Muscle layer of duodenum (tissue), 2 donors: Measurements from ENCODE around the gene CYB561A3.
A peak's percentile ranks its signal among the peaks of the same experiment; 100 is the strongest.

Experiments
- H3K27ac ChIP-seq: one replicate; pipeline ENCODE4 v1.7.0; 2013; ENCODE audit warnings: mild to moderate bottlenecking, low read length
- H3K27me3 ChIP-seq: one replicate; pipeline ENCODE4 v1.7.0; 2013; ENCODE audit warnings: low read depth, mild to moderate bottlenecking, control low read depth, low read length
- H3K36me3 ChIP-seq, 2 donors: one replicate each; pipeline ENCODE4 v1.7.0; 2013; ENCODE audit warnings: low read length in 2 of 2, control low read depth in 1 of 2, mild to moderate bottlenecking in 1 of 2; ENCODE audit not compliant: insufficient read depth in 2 of 2, control insufficient read depth in 1 of 2
- H3K4me1 ChIP-seq, 2 donors: one replicate each; pipeline ENCODE4 v1.7.0; 2013; ENCODE audit warnings: low read length in 2 of 2, mild to moderate bottlenecking in 2 of 2, control low read depth in 1 of 2, moderate library complexity in 1 of 2; ENCODE audit not compliant: insufficient read depth in 2 of 2, control insufficient read depth in 1 of 2
- H3K4me3 ChIP-seq, 2 donors: one replicate each; pipeline ENCODE4 v1.7.0; 2013; ENCODE audit warnings: low read length in 2 of 2, low read depth in 1 of 2, mild to moderate bottlenecking in 1 of 2
- H3K9me3 ChIP-seq, 2 donors: one replicate each; pipeline ENCODE4 v1.7.0; 2013; ENCODE audit warnings: low read length in 2 of 2, control low read depth in 1 of 2, mild to moderate bottlenecking in 1 of 2; ENCODE audit not compliant: control insufficient read depth in 1 of 2
- donor health status: healthy.

Gene CYB561A3

DNA sequence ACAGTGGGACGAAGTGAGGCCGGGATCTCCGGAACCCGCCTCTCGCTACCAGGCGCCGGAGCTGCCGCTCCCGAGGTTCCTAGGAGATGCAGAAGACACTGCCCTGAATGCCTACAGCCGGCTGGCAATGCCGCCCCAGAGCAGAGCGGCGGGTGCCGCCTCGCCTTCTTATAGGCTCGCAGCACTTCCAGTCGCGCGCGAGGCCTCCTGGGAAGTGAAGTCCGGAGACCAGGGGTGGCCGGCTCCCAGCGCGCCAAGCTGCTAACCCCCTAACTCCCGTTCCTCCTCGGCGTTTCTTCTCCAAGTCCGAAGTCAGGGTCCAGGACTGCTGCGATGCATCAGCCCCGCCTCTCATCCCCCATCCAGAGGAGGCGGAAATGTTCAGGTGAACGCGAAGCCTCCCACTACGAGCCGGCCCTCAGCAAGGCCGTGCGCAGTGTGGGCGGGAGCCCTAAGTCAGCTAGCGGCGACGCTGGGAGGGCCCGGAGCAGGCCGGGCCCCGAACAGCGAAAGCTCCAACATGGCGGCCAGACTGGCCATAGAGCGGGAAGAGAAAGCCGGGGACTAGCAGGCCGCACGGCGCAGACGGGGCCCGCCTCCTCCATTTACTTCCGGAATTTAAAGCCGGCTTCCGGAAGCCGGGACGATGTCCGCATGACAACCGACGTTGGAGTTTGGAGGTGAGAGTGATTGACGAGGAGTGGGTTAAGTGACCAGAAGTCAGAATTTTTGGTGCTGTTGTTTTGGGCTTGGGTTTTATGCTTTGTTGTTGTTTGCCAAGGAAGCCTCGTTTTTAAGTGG is at the start of gene CYB561A3, which contains the start of gene TMEM138:
Gene CYB561A3, minus strand, starts transcription at position 142 of the 801 bp plus-strand sequence. CDS start 5,169 bp downstream, outside the sequence.
Gene TMEM138, plus strand, starts transcription at position 634 of the 801 bp plus-strand sequence. CDS start 2,017 bp downstream, outside the sequence.
- H3K4me3 ChIP-seq = peak within 1 kb of the TSS; percentile 78 to 84
- peak within 1 kb of the TSS; percentile 96 for H3K27ac ChIP-seq
- H3K27me3 ChIP-seq = no peaks in the 10 kb centered on the region
- H3K9me3 ChIP-seq = no peaks in the 10 kb centered on the region
- H3K4me1 ChIP-seq = peaks cover 0 to 22% of the 10 kb centered on the region in 2 donors
- H3K36me3 ChIP-seq = peaks cover 21 to 34% of the 10 kb centered on the region in 2 donors

DNA sequence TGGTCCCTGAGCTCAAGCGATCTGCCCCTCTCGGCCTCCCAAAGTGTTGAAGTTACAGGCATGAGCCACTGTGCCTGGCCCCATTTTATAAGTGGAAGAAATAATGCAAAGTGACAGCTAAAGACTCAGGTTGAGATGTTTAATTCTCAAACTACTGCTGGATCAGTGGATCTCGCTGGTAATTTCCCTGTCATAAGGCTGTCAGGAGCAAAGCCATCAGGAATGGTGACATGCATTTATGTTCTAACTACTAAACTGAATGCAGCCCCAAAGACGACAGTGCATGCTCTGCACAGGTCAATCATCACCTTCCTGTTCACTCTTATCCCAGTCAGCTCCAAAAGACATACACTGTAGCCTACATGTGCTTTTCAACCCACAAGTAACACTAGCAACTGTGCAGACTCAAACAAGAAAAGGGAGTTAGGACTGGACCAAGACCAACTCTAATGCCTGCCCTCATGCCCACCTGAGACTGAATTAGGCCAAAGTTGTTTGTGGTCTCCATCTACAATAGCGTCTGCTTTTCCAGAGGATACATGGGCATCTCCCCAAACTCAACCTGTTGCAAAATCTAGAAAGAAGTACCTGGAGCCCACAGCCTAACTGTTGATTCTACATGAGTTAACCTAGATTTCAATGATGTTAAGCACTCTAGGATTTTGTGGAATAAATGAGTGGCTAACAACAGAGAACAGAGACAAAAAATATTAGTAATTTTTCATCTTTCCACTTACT is 45.5 kb upstream of the CYB561A3 start:
- H3K27ac ChIP-seq = no peak overlapping the region
- H3K9me3 ChIP-seq = no peaks in the 10 kb centered on the region
- no peak overlapping the region for H3K4me3 ChIP-seq
- no peaks in the 10 kb centered on the region for H3K4me1 ChIP-seq
- peaks cover 75 to 90% of the 10 kb centered on the region in 2 donors for H3K36me3 ChIP-seq
- no peaks in the 10 kb centered on the region for H3K27me3 ChIP-seq

- Histone ChIP-seq H3K4me1 (no peaks in the 10 kb centered on the region), H3K27me3 (no peaks in the 10 kb centered on the region), H3K9me3 (no peaks in the 10 kb centered on the region), H3K4me3 (no peak overlapping the region), H3K27ac (no peak overlapping the region), H3K36me3 (peaks cover 64 to 86% of the 10 kb centered on the region in 2 donors)
These were observed 44.4 kb upstream of the CYB561A3 start for GRCh38 chr11:61406067-61406466.

DNA sequence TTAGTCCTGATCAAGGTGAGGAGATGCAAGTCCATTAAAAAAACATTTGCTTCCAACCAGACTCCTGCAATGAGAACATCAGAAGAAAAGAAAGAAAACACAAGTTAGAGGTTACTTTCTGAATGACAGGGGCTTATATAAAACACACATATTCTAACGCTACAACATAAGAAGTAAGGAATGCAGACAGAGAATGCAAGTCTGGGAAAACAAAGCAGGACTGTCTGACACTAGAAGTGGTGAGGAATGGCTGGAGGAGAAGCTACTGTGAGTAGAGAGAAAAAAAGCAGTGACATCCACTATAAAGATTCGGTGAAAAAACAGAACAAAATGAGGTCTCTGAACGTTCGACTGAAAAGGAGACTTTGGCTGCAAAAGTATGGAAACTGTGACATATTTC is 43.0 kb upstream of the CYB561A3 start:
- no peak overlapping the region for H3K27ac ChIP-seq

DNA sequence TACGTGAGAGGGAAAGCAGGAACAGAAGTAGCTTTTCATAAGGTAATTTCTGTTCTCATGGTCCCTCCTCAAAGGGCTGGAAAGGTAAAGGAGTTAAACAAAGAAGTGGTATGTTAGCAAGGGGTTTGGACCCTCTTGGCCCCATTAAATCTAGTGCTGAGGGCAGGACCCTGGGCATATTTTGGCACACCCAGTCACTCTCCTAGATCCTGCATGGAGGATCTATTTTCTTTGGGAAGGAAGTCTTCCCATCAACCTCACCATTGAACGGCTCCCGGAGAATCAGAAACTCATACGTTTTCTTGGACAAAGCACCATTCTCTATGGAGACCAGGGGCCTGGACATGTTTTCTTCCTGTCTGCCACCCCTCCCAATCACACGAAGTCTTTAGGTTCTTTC is 42.4 kb upstream of the CYB561A3 start:
- no peak overlapping the region for H3K27ac ChIP-seq
- H3K36me3 ChIP-seq = peaks cover 58 to 73% of the 10 kb centered on the region in 2 donors

More for the DNA sequence above, 43.0 kb upstream of the CYB561A3 start:
- Histone ChIP-seq H3K27me3 (no peaks in the 10 kb centered on the region), H3K4me1 (no peaks in the 10 kb centered on the region), H3K36me3 (peaks cover 58 to 77% of the 10 kb centered on the region in 2 donors), H3K9me3 (no peaks in the 10 kb centered on the region), H3K4me3 (no peak overlapping the region)

DNA sequence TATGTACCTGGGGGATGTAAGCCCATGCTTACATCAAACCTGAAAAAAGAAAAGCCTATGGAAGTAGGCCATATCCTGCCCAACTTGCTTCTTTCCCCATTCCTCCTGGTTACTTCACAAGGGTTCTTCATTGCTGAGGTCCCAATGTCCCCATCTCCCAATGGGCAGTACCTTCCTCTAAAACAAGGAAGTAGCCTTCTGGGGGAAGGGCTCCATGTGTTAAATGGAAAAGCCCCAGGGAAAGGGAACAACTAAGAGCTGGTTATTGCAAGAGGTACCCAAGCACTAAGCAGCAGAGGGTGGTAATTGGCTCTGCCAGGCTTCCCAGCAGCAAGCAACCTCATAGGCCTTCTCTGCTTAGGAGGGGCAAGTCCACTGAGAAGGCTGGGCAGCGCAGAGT is 42.0 kb upstream of the CYB561A3 start:
- Histone ChIP-seq H3K4me1 (no peaks in the 10 kb centered on the region), H3K4me3 (no peak overlapping the region), H3K27ac (no peak overlapping the region), H3K36me3 (peaks cover 60 to 69% of the 10 kb centered on the region in 2 donors), H3K9me3 (no peaks in the 10 kb centered on the region), H3K27me3 (no peaks in the 10 kb centered on the region)

More for the DNA sequence above, 42.4 kb upstream of the CYB561A3 start:
- H3K27me3 ChIP-seq = no peaks in the 10 kb centered on the region
- H3K4me1 ChIP-seq = no peaks in the 10 kb centered on the region
- no peak overlapping the region for H3K4me3 ChIP-seq
- no peaks in the 10 kb centered on the region for H3K9me3 ChIP-seq

DNA sequence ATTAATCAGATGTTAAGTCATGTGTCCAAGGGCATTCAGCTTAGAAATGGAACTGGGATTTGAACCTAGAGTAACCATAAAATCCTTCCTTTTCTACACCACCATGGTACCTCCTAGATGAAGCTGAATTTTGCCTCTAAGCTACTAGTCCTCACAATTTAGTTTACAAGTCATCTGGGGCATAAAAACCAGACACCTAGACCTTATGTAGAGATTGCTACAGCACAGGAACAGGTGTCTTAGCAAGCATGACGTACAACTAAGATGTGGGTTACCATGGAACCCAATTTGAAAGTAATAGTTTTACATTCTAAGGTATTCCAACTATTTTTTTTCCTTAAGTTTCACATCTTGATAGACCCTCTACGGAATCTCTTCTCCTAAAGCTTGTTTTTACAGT is 39.9 kb upstream of the CYB561A3 start:
- H3K9me3 ChIP-seq = no peaks in the 10 kb centered on the region
- H3K27me3 ChIP-seq = no peaks in the 10 kb centered on the region
- H3K4me3 ChIP-seq = no peak overlapping the region
- H3K27ac ChIP-seq = no peak overlapping the region
- H3K36me3 ChIP-seq = peaks cover 54 to 63% of the 10 kb centered on the region in 2 donors
- no peaks in the 10 kb centered on the region for H3K4me1 ChIP-seq

GRCh38 chr11:61401173-61401572 is 39.5 kb upstream of the CYB561A3 start:
- Histone ChIP-seq H3K4me1 (no peaks in the 10 kb centered on the region), H3K27ac (no peak overlapping the region), H3K27me3 (no peaks in the 10 kb centered on the region), H3K36me3 (peaks cover 52 to 59% of the 10 kb centered on the region in 2 donors), H3K9me3 (no peaks in the 10 kb centered on the region), H3K4me3 (no peak overlapping the region)

GRCh38 chr11:61392981-61393595 is 31.4 kb upstream of the CYB561A3 start:
- peak overlapping the region; percentile 57 for H3K27ac ChIP-seq

GRCh38 chr11:61390161-61390560 is 28.5 kb upstream of the CYB561A3 start:
- Histone ChIP-seq H3K36me3 (peaks cover 0 to 6% of the 10 kb centered on the region in 2 donors), H3K4me1 (peaks cover 5 to 22% of the 10 kb centered on the region in 2 donors), H3K4me3 (no peak overlapping the region), H3K9me3 (no peaks in the 10 kb centered on the region), H3K27ac (no peak overlapping the region), H3K27me3 (no peaks in the 10 kb centered on the region)

More at GRCh38 chr11:61392981-61393595, 31.4 kb upstream of the CYB561A3 start:
- H3K4me1 ChIP-seq = peaks cover 5 to 18% of the 10 kb centered on the region in 2 donors
- H3K4me3 ChIP-seq = peak overlapping the region; percentile 95 to 98
- H3K9me3 ChIP-seq = no peaks in the 10 kb centered on the region
- H3K36me3 ChIP-seq = peaks cover 6 to 20% of the 10 kb centered on the region in 2 donors
- no peaks in the 10 kb centered on the region for H3K27me3 ChIP-seq
